Endodermal cell (in vitro differentiated cells): ENCODE results near the gene SLC17A1. TPM values are rescaled to one million over a fixed set of nuclear protein-coding genes. Genes with fewer than 3 reads are reported as not detected.

Experiments
- DNase-seq: peaks from one replicate; pipeline ENCODE4 v3.0.0-alpha.2; 2017
- H3K27ac ChIP-seq: 2 replicates; pipeline ENCODE4 v1.5.1; 2013; ENCODE audit warnings: mild to moderate bottlenecking, low read depth, low read length, moderate library complexity
- H3K27me3 ChIP-seq: 2 replicates; pipeline ENCODE4 v1.6.1; 2013; ENCODE audit warnings: mild to moderate bottlenecking, low read length, moderate library complexity; ENCODE audit not compliant: insufficient read depth, control insufficient read depth, poor library complexity, severe bottlenecking
- H3K36me3 ChIP-seq: 2 replicates; pipeline ENCODE4 v1.7.0; 2013; ENCODE audit warnings: mild to moderate bottlenecking, low read length, moderate library complexity; ENCODE audit not compliant: control insufficient read depth, insufficient read depth
- H3K4me1 ChIP-seq: one replicate; pipeline ENCODE4 v1.7.0; 2013; ENCODE audit warnings: low read length; ENCODE audit not compliant: control insufficient read depth, insufficient read depth
- H3K4me3 ChIP-seq: 2 replicates; pipeline ENCODE4 v1.5.1; 2013; ENCODE audit warnings: mild to moderate bottlenecking, low read length, moderate library complexity
- H3K9ac ChIP-seq: 2 replicates; pipeline ENCODE4 v1.6.1; 2013; ENCODE audit warnings: mild to moderate bottlenecking, low read length, moderate library complexity; ENCODE audit not compliant: poor library complexity, severe bottlenecking; ENCODE audit errors: extremely low read depth
- H3K9me3 ChIP-seq: 2 replicates; pipeline ENCODE4 v1.6.1; 2013; ENCODE audit warnings: mild to moderate bottlenecking, low read length, moderate library complexity; ENCODE audit not compliant: control insufficient read depth
- H3K27ac Mint-ChIP-seq: 2 replicates; pipeline ENCODE4 v1.8.0; 2020; ENCODE audit warnings: mixed read lengths
- H3K27me3 Mint-ChIP-seq: 2 replicates; pipeline ENCODE4 v1.8.0; 2021; ENCODE audit warnings: mild to moderate bottlenecking, mixed read lengths; ENCODE audit not compliant: insufficient read depth
- H3K36me3 Mint-ChIP-seq: 2 replicates; pipeline ENCODE4 v1.8.0; 2020; ENCODE audit warnings: low read depth, mixed read lengths
- H3K4me1 Mint-ChIP-seq: 2 replicates; pipeline ENCODE4 v1.8.0; 2020; ENCODE audit warnings: mixed read lengths
- H3K4me3 Mint-ChIP-seq: 2 replicates; pipeline ENCODE4 v1.8.0; 2020; ENCODE audit warnings: mild to moderate bottlenecking, moderate library complexity, mixed read lengths
- H3K9me3 Mint-ChIP-seq: 2 replicates; pipeline ENCODE4 v1.8.0; 2020; ENCODE audit warnings: mild to moderate bottlenecking, mixed read lengths
- WGBS, 2 experiments: methylation state at CpG; one replicate each; pipeline versions ENCODE4 v1.1.5 to v1.1.7; 2013; ENCODE audit warnings: missing lambda C conversion rate in 2 of 2, mixed read lengths in 1 of 2; ENCODE audit not compliant: insufficient coverage in 1 of 2, insufficient read length in 1 of 2; 5-methylcytosine and 5-hydroxymethylcytosine counted together
- total RNA-seq, 2 donors: library from RNA; stranded (reverse); fragmentation: NEBNext Ultra II Directional in 1 of 2; extraction: Animal tissue kit (Norgen Biotek cat#: 25700) in 1 of 2; gene quantifications; 2 replicates in 1 of 2; 3 replicates in 1 of 2; pipeline ENCODE4 v1.2.1, GENCODE V29; 2021
- TF ChIP-seq, protein P1 (sequence below): fragments of 200-600 bp; sonication (generic); conservative IDR thresholded peaks from 2 replicates; pipeline ENCODE4 v1.5.0; 2021; ENCODE audit warnings: antibody characterized with exemption, mild to moderate bottlenecking

SLC17A1 gene
- total RNA-seq, 2 donors from 2014 or later: not detected

DNA sequence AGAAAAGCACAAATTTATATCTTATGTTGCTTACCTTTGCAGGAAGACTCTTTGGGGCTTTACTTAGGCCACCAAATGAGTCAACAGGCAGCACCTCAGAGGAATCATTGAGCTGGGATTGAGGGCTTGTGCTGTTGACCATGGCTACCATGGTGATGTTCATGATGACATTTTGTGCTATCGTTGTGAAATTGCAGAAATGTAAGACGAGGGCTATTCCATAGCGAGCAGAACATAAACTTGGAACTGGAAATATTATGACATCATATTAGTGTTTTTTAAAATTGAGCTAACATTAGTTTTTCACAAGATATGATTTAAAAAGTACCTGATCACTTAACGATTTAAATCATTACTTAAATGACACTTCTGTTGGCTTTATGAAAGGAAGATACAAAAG is 30.3 kb upstream of the SLC17A1 start:
- Histone ChIP-seq H3K4me1 (no peaks in the 10 kb centered on the region), H3K27me3 (peaks cover 7% of the 10 kb centered on the region), H3K27ac (no peak overlapping the region), H3K9ac (no peak overlapping the region), H3K36me3 (no peaks in the 10 kb centered on the region), H3K9me3 (no peaks in the 10 kb centered on the region), H3K4me3 (no peak overlapping the region)
- 94 to 100% methylated on average over 2 to 4 of the region's 4 CpGs for WGBS, 2 experiments
- TF ChIP-seq, protein P1, sequence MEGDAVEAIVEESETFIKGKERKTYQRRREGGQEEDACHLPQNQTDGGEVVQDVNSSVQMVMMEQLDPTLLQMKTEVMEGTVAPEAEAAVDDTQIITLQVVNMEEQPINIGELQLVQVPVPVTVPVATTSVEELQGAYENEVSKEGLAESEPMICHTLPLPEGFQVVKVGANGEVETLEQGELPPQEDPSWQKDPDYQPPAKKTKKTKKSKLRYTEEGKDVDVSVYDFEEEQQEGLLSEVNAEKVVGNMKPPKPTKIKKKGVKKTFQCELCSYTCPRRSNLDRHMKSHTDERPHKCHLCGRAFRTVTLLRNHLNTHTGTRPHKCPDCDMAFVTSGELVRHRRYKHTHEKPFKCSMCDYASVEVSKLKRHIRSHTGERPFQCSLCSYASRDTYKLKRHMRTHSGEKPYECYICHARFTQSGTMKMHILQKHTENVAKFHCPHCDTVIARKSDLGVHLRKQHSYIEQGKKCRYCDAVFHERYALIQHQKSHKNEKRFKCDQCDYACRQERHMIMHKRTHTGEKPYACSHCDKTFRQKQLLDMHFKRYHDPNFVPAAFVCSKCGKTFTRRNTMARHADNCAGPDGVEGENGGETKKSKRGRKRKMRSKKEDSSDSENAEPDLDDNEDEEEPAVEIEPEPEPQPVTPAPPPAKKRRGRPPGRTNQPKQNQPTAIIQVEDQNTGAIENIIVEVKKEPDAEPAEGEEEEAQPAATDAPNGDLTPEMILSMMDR: no peak
- H3K4me3 Mint-ChIP-seq: no peak overlapping the region
- H3K4me1 Mint-ChIP-seq: no peaks in the 10 kb centered on the region
- no peaks in the 10 kb centered on the region for H3K36me3 Mint-ChIP-seq
- H3K27ac Mint-ChIP-seq: no peak overlapping the region
- peaks cover 9% of the 10 kb centered on the region for H3K27me3 Mint-ChIP-seq
- no peak for DNase-seq
- H3K9me3 Mint-ChIP-seq: no peaks in the 10 kb centered on the region

DNA sequence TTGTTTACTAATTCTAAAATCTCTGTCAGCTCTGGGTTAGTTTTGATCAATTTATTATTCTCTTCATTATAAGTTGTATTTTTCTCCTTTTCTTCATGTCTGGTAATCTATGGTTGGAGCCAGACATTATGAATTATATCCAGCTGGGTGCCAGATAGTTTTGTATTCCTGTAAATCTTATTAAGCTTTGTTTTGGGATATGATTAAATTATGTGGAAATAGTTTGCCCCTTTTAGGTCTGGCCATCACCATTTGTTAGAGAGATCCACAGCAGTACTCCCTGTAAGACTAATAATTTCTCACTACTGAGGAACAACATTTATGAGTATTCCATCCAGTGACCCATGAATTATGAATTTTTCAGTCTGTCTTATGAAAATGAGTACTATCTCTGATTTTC is 20.9 kb upstream of the SLC17A1 start:
- Histone ChIP-seq H3K36me3 (no peaks in the 10 kb centered on the region), H3K9ac (no peak overlapping the region), H3K27ac (no peak overlapping the region), H3K9me3 (no peaks in the 10 kb centered on the region), H3K4me3 (no peak overlapping the region), H3K4me1 (no peaks in the 10 kb centered on the region), H3K27me3 (no peaks in the 10 kb centered on the region)
- Mint-ChIP-seq H3K27me3 (no peaks in the 10 kb centered on the region), H3K27ac (no peak overlapping the region), H3K9me3 (no peaks in the 10 kb centered on the region), H3K4me1 (no peaks in the 10 kb centered on the region), H3K36me3 (no peaks in the 10 kb centered on the region), H3K4me3 (no peak overlapping the region)
- TF ChIP-seq, protein P1: no peak
- DNase-seq: no peak

DNA sequence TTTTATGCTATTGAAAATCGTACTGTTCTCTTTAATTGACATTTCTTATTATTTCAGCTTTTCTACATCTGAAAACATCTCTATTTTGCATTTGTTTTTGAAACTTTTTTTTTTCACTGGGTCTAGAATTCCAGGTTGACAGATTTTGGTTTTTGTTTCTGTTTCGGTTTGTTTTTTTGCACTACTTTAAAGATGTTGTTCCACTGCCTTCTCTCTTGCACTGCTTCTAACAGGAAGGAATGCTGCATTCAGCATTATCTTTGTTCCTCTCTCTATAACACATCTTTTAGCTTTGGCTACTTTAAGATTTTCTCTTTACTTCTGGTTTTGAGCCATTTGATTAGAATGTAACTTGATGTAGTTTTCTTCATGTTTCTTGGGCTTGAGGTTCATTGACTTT is 20.1 kb upstream of the SLC17A1 start:
- TF ChIP-seq, protein P1: no peak
- Mint-ChIP-seq H3K27me3 (no peaks in the 10 kb centered on the region), H3K9me3 (no peaks in the 10 kb centered on the region), H3K4me1 (no peaks in the 10 kb centered on the region), H3K36me3 (no peaks in the 10 kb centered on the region), H3K27ac (no peak overlapping the region), H3K4me3 (no peak overlapping the region)
- Histone ChIP-seq H3K4me3 (no peak overlapping the region), H3K27me3 (no peaks in the 10 kb centered on the region), H3K27ac (no peak overlapping the region), H3K36me3 (no peaks in the 10 kb centered on the region), H3K9ac (no peak overlapping the region), H3K4me1 (no peaks in the 10 kb centered on the region), H3K9me3 (no peaks in the 10 kb centered on the region)
- DNase-seq: no peak
- 90 to 92% methylated on average over 2 of the region's 2 CpGs for WGBS, 2 experiments
